SU-DHL-6 (cell line): ENCODE results near the gene MYO19.

Experiments used
- H2AFZ ChIP-seq: fragments of 200-600 bp; sonication (generic); 2 replicates; pipeline ENCODE4 v1.6.1; 2014; ENCODE audit warnings: low read depth, mild to moderate bottlenecking, moderate library complexity, mixed read lengths, antibody characterized with exemption, low read length; ENCODE audit not compliant: severe bottlenecking
- H3F3A ChIP-seq: fragments of 200-600 bp; shearing (Covaris generic); 2 replicates; pipeline ENCODE4 v1.6.0; 2016; ENCODE audit warnings: antibody characterized with exemption, mild to moderate bottlenecking; ENCODE audit not compliant: insufficient read depth
- H3K27ac ChIP-seq: fragments of 200-600 bp; sonication (generic); 2 replicates; pipeline ENCODE4 v1.5.1; 2016; ENCODE audit warnings: low read depth, mild to moderate bottlenecking, low read length, moderate library complexity, mixed read lengths
- H3K27me3 ChIP-seq: fragments of 200-600 bp; sonication (generic), shearing (Covaris generic); 2 replicates; pipeline ENCODE4 v1.6.0; 2014; ENCODE audit warnings: mild to moderate bottlenecking, low read length
- H3K36me3 ChIP-seq: fragments of 200-600 bp; sonication (generic); 2 replicates; pipeline ENCODE4 v1.6.1; 2014; ENCODE audit warnings: mild to moderate bottlenecking, low read length, mixed read lengths
- H3K4me2 ChIP-seq: fragments of 300-600, 200-600 bp; shearing (Covaris generic), sonication (generic); 2 replicates; pipeline ENCODE4 v1.6.0; 2014; ENCODE audit warnings: low read length, low read depth, mild to moderate bottlenecking; ENCODE audit not compliant: poor library complexity, severe bottlenecking
- H3K4me3 ChIP-seq: fragments of 200-600 bp; sonication (generic); 2 replicates; pipeline ENCODE4 v1.5.1; 2014; ENCODE audit warnings: antibody characterized with exemption, low read length, mild to moderate bottlenecking, mixed read lengths; ENCODE audit not compliant: insufficient read depth, poor library complexity, severe bottlenecking
- H3K79me2 ChIP-seq: fragments of 200-600 bp; sonication (generic); 2 replicates; pipeline ENCODE4 v1.6.1; 2014; ENCODE audit warnings: mild to moderate bottlenecking, low read length, moderate library complexity; ENCODE audit not compliant: insufficient read depth
- H3K9ac ChIP-seq: fragments of 200-600 bp; sonication (generic); 2 replicates; pipeline ENCODE4 v1.7.0; 2014; ENCODE audit warnings: mild to moderate bottlenecking, low read length
- H3K9me2 ChIP-seq: fragments of 200-600 bp; sonication (generic); replicated peaks from 2 replicates; pipeline ENCODE4 v1.6.1; 2014; ENCODE audit warnings: low read length; ENCODE audit not compliant: insufficient read depth
- H3K9me3 ChIP-seq: fragments of 200-600 bp; sonication (generic); 2 replicates; pipeline ENCODE4 v1.6.1; 2014; ENCODE audit warnings: low read length, mixed read lengths; ENCODE audit not compliant: insufficient read depth
- H4K20me1 ChIP-seq: fragments of 200-600 bp; sonication (generic); 2 replicates; pipeline ENCODE4 v1.6.1; 2014; ENCODE audit warnings: low read depth, mild to moderate bottlenecking, antibody characterized with exemption, low read length, moderate library complexity, mixed read lengths
- EZH2phosphoT487 ChIP-seq: fragments of 200-600 bp; sonication (generic), shearing (Covaris generic); conservative IDR thresholded peaks from 2 replicates; pipeline ENCODE4 v1.6.1; 2018; ENCODE audit warnings: mild to moderate bottlenecking, antibody characterized with exemption, low read length, moderate library complexity, mixed read lengths
- TF ChIP-seq, protein P1 (sequence below): fragments of 200-600 bp; sonication (generic); IDR thresholded peaks from one replicate; pipeline ENCODE4 v1.5.1; 2017; ENCODE audit warnings: antibody characterized with exemption, mild to moderate bottlenecking, low read length, moderate library complexity; ENCODE audit not compliant: insufficient read depth, poor library complexity, severe bottlenecking

The MYO19 gene

DNA sequence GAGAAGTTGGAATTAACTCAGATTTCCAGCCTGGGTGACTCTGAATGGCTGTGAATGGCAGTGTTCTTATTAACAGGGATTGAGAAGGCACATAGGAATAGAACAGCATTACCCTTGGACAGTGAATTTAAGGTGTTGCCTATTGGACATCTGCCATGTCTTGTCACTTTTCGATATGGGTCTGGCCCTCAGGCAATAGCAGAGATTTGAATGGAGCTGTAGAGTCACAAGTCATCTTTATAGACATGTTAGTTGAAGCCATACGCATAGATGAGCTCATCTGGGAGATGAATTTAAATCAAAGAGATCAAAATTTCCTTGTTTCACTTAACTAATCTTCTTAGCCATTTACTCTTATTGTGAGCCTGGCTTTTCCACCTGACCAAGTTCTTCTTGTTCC, 42.1 kb upstream of the MYO19 start:
- Histone ChIP-seq H2AFZ (no peak overlapping the region), H3K9me2 (no peaks in the 10 kb centered on the region), H3K36me3 (peaks cover 30% of the 10 kb centered on the region; the same call in 1 of the 2 replicates), H3K27me3 (no peaks in the 10 kb centered on the region), H3K9me3 (no peaks in the 10 kb centered on the region), H3K4me2 (no peak overlapping the region), H3K4me3 (no peak overlapping the region), H3K27ac (no peak overlapping the region), H4K20me1 (peaks cover 4% of the 10 kb centered on the region; the same call in 1 of the 2 replicates), H3K9ac (no peak overlapping the region), H3F3A (no peaks in the 10 kb centered on the region), H3K79me2 (peaks cover 44% of the 10 kb centered on the region)
- TF ChIP-seq, protein P1, sequence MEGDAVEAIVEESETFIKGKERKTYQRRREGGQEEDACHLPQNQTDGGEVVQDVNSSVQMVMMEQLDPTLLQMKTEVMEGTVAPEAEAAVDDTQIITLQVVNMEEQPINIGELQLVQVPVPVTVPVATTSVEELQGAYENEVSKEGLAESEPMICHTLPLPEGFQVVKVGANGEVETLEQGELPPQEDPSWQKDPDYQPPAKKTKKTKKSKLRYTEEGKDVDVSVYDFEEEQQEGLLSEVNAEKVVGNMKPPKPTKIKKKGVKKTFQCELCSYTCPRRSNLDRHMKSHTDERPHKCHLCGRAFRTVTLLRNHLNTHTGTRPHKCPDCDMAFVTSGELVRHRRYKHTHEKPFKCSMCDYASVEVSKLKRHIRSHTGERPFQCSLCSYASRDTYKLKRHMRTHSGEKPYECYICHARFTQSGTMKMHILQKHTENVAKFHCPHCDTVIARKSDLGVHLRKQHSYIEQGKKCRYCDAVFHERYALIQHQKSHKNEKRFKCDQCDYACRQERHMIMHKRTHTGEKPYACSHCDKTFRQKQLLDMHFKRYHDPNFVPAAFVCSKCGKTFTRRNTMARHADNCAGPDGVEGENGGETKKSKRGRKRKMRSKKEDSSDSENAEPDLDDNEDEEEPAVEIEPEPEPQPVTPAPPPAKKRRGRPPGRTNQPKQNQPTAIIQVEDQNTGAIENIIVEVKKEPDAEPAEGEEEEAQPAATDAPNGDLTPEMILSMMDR = no peak
- no peak for TF ChIP-seq EZH2phosphoT487

DNA sequence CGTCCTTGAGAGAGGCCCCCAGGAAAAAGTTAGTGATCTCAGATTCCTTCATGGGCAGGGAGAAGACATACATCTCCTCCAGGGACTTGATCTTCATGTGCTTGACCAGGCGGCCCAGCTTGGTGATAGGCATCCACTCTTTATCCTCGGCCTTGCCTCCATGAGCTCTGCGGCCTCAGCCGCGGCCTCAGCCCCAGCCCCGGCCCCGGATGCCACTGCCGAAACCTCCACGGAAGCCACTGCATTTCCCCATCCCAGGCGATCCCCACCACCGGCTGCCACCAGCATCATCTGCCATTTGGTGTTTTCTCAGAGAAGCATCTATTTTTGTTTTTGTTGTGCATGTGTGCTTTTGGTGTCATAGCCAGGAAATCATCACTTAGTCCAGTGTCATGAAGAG, 40.4 kb upstream of the MYO19 start:
- TF ChIP-seq EZH2phosphoT487 = no peak
- TF ChIP-seq, protein P1 = no peak
- H3K27me3 ChIP-seq = no peaks in the 10 kb centered on the region
- H3K79me2 ChIP-seq = peaks cover 54% of the 10 kb centered on the region
- H4K20me1 ChIP-seq = peaks cover 4% of the 10 kb centered on the region; the same call in 1 of the 2 replicates
- no peaks in the 10 kb centered on the region for H3F3A ChIP-seq
- H3K9me3 ChIP-seq = no peaks in the 10 kb centered on the region
- H3K4me3 ChIP-seq = no peak overlapping the region
- H3K36me3 ChIP-seq = peaks cover 27% of the 10 kb centered on the region; the same call in 1 of the 2 replicates
- no peaks in the 10 kb centered on the region for H3K9me2 ChIP-seq
- H3K9ac ChIP-seq = no peak overlapping the region
- no peak overlapping the region for H2AFZ ChIP-seq
- H3K4me2 ChIP-seq = no peak overlapping the region
- no peak overlapping the region for H3K27ac ChIP-seq

DNA sequence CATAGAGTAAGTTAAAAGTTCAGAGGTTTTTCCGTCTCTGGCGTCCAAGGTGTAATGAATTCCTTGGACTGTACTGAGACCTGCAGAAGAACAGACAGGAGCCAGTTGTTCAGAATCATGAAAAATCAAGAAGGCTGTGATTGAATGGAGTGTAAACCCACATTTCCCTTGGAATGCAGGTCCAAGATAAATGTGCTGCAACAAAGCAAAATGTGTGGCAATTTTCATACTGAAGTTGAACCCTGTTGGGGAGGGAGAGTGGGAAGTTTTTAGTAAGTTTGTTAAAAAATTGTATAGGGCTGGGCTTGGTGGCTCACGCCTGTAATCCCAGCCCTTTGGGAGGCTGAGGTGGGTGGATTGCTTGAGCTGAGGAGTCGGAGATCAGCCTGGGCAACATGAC, 31.4 kb upstream of the MYO19 start:
- Histone ChIP-seq H3K36me3 (peaks cover 31% of the 10 kb centered on the region), H3F3A (0 out of 2 replicates have a peak, but pooled peaks cover 2% of the 10 kb centered on the region), H3K27me3 (no peaks in the 10 kb centered on the region)

More for the DNA sequence above, 31.4 kb upstream of the MYO19 start:
- peaks cover 38% of the 10 kb centered on the region for H3K79me2 ChIP-seq
- no peak overlapping the region for H3K9ac ChIP-seq
- no peaks in the 10 kb centered on the region for H3K9me3 ChIP-seq
- TF ChIP-seq EZH2phosphoT487 = no peak
- TF ChIP-seq, protein P1 = no peak
- no peak overlapping the region for H2AFZ ChIP-seq
- H3K4me3 ChIP-seq = no peak overlapping the region
- no peak overlapping the region for H3K27ac ChIP-seq
- no peaks in the 10 kb centered on the region for H3K9me2 ChIP-seq
- no peak overlapping the region for H3K4me2 ChIP-seq
- 0 out of 2 replicates have a peak, but pooled peaks cover 10% of the 10 kb centered on the region for H4K20me1 ChIP-seq
